SU-DHL-6 (cell line): ENCODE measurements around the gene DARS2.

Experiments
- CTCF ChIP-seq: fragments of 200-600 bp; sonication (generic); IDR thresholded peaks from one replicate; pipeline ENCODE4 v1.5.1; 2017; ENCODE audit warnings: antibody characterized with exemption, mild to moderate bottlenecking, low read length, moderate library complexity; ENCODE audit not compliant: insufficient read depth, poor library complexity, severe bottlenecking
- EZH2phosphoT487 ChIP-seq: fragments of 200-600 bp; sonication (generic), shearing (Covaris generic); conservative IDR thresholded peaks from 2 replicates; pipeline ENCODE4 v1.6.1; 2018; ENCODE audit warnings: mild to moderate bottlenecking, antibody characterized with exemption, low read length, moderate library complexity, mixed read lengths

DNA sequence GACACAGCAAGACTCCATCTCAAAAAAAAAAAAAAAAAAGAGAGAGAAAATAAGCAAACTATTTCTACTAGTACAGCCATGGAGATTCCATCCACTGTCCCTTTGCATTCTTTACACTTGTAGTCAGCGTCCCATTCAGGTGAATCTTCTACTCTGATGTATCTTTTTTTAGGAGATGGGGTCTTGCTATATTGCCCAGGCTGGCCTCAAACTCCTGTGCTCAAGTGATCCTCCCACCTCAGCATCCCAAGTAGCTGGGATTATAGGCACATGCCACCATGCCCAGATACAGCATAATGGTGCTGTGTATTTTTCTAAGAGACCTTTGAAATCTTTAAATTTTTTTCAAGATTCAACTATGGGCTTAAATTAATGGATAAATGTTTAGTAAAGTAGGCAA is 8.3 kb downstream of the DARS2 start:
- TF ChIP-seq CTCF = no peak
- no peak for TF ChIP-seq EZH2phosphoT487
